Hepatocyte (in vitro differentiated cells): ENCODE results near the gene SLCO3A1. TPM values are rescaled to one million over a fixed set of nuclear protein-coding genes. Genes with fewer than 3 reads are reported as not detected.

ENCODE experiments used
- DNase-seq: peaks from one replicate; pipeline ENCODE4 v3.0.0-alpha.2; 2016; ENCODE audit warnings: low spot score
- H2AFZ ChIP-seq: fragments of 200-600 bp; sonication (generic); 2 replicates; pipeline ENCODE4 v1.6.0; 2016; ENCODE audit warnings: antibody characterized with exemption, mild to moderate bottlenecking
- H3K27ac ChIP-seq: fragments of 200-600 bp; sonication (generic); 2 replicates; pipeline ENCODE4 v1.5.1; 2016; ENCODE audit warnings: mild to moderate bottlenecking
- H3K27me3 ChIP-seq: fragments of 200-600 bp; sonication (generic); 2 replicates; pipeline ENCODE4 v1.6.1; 2016
- H3K36me3 ChIP-seq: fragments of 200-600 bp; sonication (generic); replicated peaks from 2 replicates; pipeline ENCODE4 v1.5.1; 2016; ENCODE audit warnings: low read depth; ENCODE audit not compliant: insufficient read depth
- H3K4me1 ChIP-seq: fragments of 200-600 bp; sonication (generic); 2 replicates; pipeline ENCODE4 v1.5.1; 2016; ENCODE audit warnings: mild to moderate bottlenecking, moderate library complexity; ENCODE audit not compliant: insufficient read depth
- H3K4me2 ChIP-seq: fragments of 200-600 bp; sonication (generic); 2 replicates; pipeline ENCODE4 v1.6.0; 2016
- H3K4me3 ChIP-seq: fragments of 200-600 bp; sonication (generic); 2 replicates; pipeline ENCODE4 v1.5.1; 2016; ENCODE audit warnings: mild to moderate bottlenecking
- H3K79me2 ChIP-seq: fragments of 200-600 bp; sonication (generic); 2 replicates; pipeline ENCODE4 v1.6.0; 2017; ENCODE audit warnings: mild to moderate bottlenecking
- H3K9me2 ChIP-seq: fragments of 200-600 bp; sonication (generic); replicated peaks from 2 replicates; pipeline ENCODE4 v1.6.0; 2017; ENCODE audit warnings: mild to moderate bottlenecking; ENCODE audit not compliant: insufficient read depth
- H3K9me3 ChIP-seq: fragments of 200-600 bp; sonication (generic); 2 replicates; pipeline ENCODE4 v1.5.1; 2016; ENCODE audit warnings: low read depth, mild to moderate bottlenecking
- H4K20me1 ChIP-seq: fragments of 200-600 bp; sonication (generic); 2 replicates; pipeline ENCODE4 v1.6.0; 2016; ENCODE audit warnings: mild to moderate bottlenecking; ENCODE audit not compliant: insufficient read depth, poor library complexity, severe bottlenecking
- EZH2 ChIP-seq: fragments of 200-600 bp; sonication (generic); IDR thresholded peaks from 2 replicates; pipeline ENCODE4 v1.6.1; 2016; ENCODE audit warnings: antibody characterized with exemption, mild to moderate bottlenecking, borderline replicate concordance
- EZH2phosphoT487 ChIP-seq: fragments of 200-600 bp; sonication (generic); IDR thresholded peaks from one replicate; pipeline ENCODE4 v1.6.1; 2018; ENCODE audit warnings: antibody characterized with exemption, mild to moderate bottlenecking, low read depth, moderate library complexity; ENCODE audit not compliant: unreplicated experiment, severe bottlenecking
- WGBS: methylation state at CpG from one replicate; pipeline ENCODE4 v1.1.6; 2016; ENCODE audit warnings: low lambda C conversion rate; ENCODE audit errors: missing lambda C conversion rate; 5-methylcytosine and 5-hydroxymethylcytosine counted together
- polyA plus RNA-seq: library from polyadenylated mRNA; unstranded; fragments of >200 nt; fragmentation: Nextera tagmentation; extraction: Ambion mirVana; gene quantifications from 2 replicates; pipeline ENCODE4 v1.2.1, GENCODE V29; 2016
- total RNA-seq: library from RNA; depleted of rRNA; stranded (reverse); fragments of >200 nt; gene quantifications from 2 replicates; pipeline ENCODE4 v1.2.3, GENCODE V29; 2014
- TF ChIP-seq, protein P1 (sequence below): fragments of 200-600 bp; sonication (generic); IDR thresholded peaks from 2 replicates; pipeline ENCODE4 v1.5.1; 2016; ENCODE audit warnings: antibody characterized with exemption, mild to moderate bottlenecking; ENCODE audit not compliant: poor library complexity

SLCO3A1 gene
- total and polyA plus RNA-seq, 2 experiments from 2014 or later, result 1.3 to 5.4 TPM

DNA sequence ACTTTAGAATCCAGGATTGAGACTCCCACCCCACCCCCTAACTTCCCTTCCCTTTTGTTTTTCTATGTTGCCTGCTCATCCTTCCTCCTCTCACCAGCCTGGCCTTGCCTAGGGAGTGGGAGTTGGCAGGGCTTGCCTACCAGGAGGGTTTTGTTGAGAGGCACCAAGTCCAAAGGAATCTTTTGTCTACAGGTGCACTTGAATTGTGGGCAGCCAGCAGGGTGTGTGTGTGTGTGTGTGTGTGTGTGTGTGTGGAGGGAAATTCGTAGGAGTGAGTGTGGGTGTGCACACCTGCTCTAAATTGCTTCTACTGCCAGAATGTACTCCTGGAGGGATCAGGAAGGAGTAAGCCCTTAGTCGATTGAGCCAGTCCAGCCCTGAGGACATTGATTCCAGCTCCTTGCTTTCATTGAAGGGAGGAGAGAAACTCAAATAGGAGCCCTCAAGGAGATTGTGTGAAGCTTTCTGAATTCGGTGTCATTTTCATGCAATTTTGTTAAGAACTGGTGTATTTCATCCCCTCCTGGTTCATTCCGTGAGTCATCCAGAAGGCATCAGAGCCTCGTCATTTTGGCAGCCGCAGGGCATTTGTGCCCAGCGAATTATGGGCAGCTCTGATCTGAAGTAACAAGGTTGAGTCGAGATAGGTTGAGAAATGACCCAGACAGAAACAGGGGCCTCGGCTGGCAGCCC lies 112.1 kb downstream of the SLCO3A1 start:
- Histone ChIP-seq H3K36me3 (no peaks in the 10 kb centered on the region), H3K9me3 (no peaks in the 10 kb centered on the region), H4K20me1 (no peaks in the 10 kb centered on the region), H3K4me3 (no peak overlapping the region), H3K9me2 (no peaks in the 10 kb centered on the region), H3K27ac (no peak overlapping the region), H3K4me2 (no peak overlapping the region), H2AFZ (no peak overlapping the region), H3K27me3 (no peaks in the 10 kb centered on the region), H3K79me2 (no peaks in the 10 kb centered on the region), H3K4me1 (no peaks in the 10 kb centered on the region)
- DNase-seq, result no peak
- WGBS, result 91% methylated on average over 9 of the region's 9 CpGs
- TF ChIP-seq, protein P1, sequence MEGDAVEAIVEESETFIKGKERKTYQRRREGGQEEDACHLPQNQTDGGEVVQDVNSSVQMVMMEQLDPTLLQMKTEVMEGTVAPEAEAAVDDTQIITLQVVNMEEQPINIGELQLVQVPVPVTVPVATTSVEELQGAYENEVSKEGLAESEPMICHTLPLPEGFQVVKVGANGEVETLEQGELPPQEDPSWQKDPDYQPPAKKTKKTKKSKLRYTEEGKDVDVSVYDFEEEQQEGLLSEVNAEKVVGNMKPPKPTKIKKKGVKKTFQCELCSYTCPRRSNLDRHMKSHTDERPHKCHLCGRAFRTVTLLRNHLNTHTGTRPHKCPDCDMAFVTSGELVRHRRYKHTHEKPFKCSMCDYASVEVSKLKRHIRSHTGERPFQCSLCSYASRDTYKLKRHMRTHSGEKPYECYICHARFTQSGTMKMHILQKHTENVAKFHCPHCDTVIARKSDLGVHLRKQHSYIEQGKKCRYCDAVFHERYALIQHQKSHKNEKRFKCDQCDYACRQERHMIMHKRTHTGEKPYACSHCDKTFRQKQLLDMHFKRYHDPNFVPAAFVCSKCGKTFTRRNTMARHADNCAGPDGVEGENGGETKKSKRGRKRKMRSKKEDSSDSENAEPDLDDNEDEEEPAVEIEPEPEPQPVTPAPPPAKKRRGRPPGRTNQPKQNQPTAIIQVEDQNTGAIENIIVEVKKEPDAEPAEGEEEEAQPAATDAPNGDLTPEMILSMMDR, result no peak
- no peak for TF ChIP-seq EZH2phosphoT487
- TF ChIP-seq EZH2, result no peak

DNA sequence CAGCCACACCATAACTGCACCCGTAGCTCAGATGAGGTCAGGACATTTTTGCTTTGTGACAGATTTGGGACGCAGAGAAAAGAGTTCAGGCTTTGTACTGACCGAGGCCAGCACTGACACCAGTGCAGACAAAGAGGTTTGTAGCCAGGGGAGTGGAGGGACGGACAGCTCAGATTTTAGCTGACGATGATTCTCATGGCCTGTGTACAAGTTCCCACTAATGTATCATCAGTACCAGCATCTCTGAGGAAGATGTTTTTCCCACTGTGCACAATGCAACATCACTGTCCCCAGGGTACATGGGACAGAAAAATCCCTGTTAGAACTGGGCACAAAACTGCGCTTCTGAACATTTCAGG lies 112.7 kb downstream of the SLCO3A1 start:
- Histone ChIP-seq H3K27ac (no peak overlapping the region), H2AFZ (no peak overlapping the region), H3K9me3 (no peaks in the 10 kb centered on the region), H3K4me2 (no peak overlapping the region), H3K4me1 (no peaks in the 10 kb centered on the region), H3K9me2 (no peaks in the 10 kb centered on the region), H3K4me3 (no peak overlapping the region), H3K79me2 (no peaks in the 10 kb centered on the region), H3K36me3 (no peaks in the 10 kb centered on the region), H4K20me1 (no peaks in the 10 kb centered on the region), H3K27me3 (no peaks in the 10 kb centered on the region)
- no peak for TF ChIP-seq EZH2phosphoT487
- TF ChIP-seq EZH2, result no peak
- TF ChIP-seq, protein P1, result no peak
- DNase-seq, result no peak
- WGBS, result 97% methylated on average over 6 of the region's 6 CpGs

DNA sequence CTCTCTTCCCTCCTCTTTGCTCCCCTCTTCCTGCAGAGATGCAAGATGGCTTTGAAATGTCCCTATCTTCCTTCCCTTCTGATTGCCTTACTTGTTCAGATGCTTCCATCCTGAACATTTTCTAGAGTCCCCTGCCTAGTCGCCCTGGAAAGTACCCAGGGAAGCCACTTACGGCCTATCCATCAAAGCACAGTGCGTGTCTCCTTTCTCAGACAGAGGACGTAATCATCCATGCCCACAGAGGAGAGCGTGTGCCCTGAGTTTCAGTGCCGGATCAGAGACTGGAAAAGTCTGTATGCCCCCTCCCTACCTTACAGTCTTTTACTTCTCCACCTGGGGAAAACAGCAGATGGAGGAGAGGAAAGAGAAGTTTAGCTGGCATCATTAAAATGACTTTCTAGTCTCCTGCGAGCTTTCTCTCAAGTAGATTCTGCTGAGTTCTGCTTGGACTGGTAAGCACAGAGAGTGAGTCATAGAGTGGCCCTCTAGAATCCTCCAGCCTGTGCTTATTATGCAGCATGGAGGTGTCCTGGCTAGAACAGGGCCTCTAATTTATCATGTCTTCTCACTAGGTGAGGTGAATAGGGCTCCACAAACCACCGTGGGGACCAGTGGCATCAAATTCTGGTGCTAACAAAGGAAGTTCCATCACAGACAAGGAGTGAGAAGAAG lies 114.6 kb downstream of the SLCO3A1 start:
- Histone ChIP-seq H3K4me3 (no peak overlapping the region), H3K36me3 (no peaks in the 10 kb centered on the region), H3K4me2 (no peak overlapping the region), H3K9me3 (no peaks in the 10 kb centered on the region), H4K20me1 (no peaks in the 10 kb centered on the region), H3K27me3 (no peaks in the 10 kb centered on the region), H3K79me2 (no peaks in the 10 kb centered on the region), H3K9me2 (no peaks in the 10 kb centered on the region), H3K27ac (no peak overlapping the region), H3K4me1 (no peaks in the 10 kb centered on the region), H2AFZ (no peak overlapping the region)
- no peak for TF ChIP-seq EZH2
- WGBS, result 86% methylated on average over 8 of the region's 8 CpGs
- DNase-seq, result no peak

DNA sequence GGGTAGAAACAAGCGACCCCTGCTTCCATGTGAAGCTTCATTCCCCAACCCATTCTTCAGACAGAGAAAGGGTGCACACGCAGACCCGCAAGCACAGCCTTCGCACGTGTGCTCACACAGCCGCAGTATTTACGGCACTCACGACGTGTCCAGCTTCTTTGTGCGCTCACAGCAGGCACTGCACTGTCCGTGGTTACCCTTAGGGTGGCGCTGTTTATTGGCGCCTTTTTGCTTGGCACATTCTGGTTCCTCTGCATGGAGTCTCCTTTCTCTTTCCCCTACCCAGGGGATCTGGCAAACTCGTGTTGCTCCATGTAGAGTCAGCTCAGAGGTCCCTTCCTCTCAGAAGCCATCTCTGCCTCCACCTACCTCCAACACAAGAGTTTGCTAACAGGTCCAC lies 115.1 kb downstream of the SLCO3A1 start:
- no peaks in the 10 kb centered on the region for H4K20me1 ChIP-seq
- H3K9me2 ChIP-seq, result no peaks in the 10 kb centered on the region
- no peak overlapping the region for H3K4me2 ChIP-seq
- no peak for DNase-seq
- H3K27ac ChIP-seq, result no peak overlapping the region
- TF ChIP-seq, protein P1, result no peak
- TF ChIP-seq EZH2phosphoT487, result no peak
- TF ChIP-seq EZH2, result no peak
- no peaks in the 10 kb centered on the region for H3K79me2 ChIP-seq
- H3K27me3 ChIP-seq, result no peaks in the 10 kb centered on the region
- H2AFZ ChIP-seq, result no peak overlapping the region
- H3K36me3 ChIP-seq, result no peaks in the 10 kb centered on the region
- no peak overlapping the region for H3K4me3 ChIP-seq
- WGBS, result 93% methylated on average over 14 of the region's 14 CpGs
- H3K4me1 ChIP-seq, result no peaks in the 10 kb centered on the region
- no peaks in the 10 kb centered on the region for H3K9me3 ChIP-seq
